IPS DF 19.7 (cell line): ENCODE measurements around the gene NFXL1.

Experiments used
- DNase-seq: peaks from one replicate; pipeline ENCODE4 v3.0.0-alpha.2; 2013; ENCODE audit warnings: low read depth, low spot score

NFXL1 gene

GRCh38 chr4:47831026-47831679 is 83.2 kb downstream of the NFXL1 start:
- no peak for DNase-seq

- no peak for DNase-seq
These were observed 83.9 kb downstream of the NFXL1 start for GRCh38 chr4:47830265-47831025.

- no peak for DNase-seq
These were observed 84.9 kb downstream of the NFXL1 start for GRCh38 chr4:47829438-47829837.

- DNase-seq: no peak
These were observed 86.9 kb downstream of the NFXL1 start for GRCh38 chr4:47827343-47828047.

- no peak for DNase-seq
These were observed 89.5 kb downstream of the NFXL1 start for GRCh38 chr4:47824840-47825239.

- no peak for DNase-seq
These were observed 95.2 kb downstream of the NFXL1 start for GRCh38 chr4:47819178-47819577.

- DNase-seq: no peak
These were observed 97.1 kb downstream of the NFXL1 start for GRCh38 chr4:47817275-47817674.

GRCh38 chr4:47816748-47817147 is 97.6 kb downstream of the NFXL1 start:
- no peak for DNase-seq

- DNase-seq: no peak
These were observed 99.6 kb downstream of the NFXL1 start for GRCh38 chr4:47814618-47815295.

GRCh38 chr4:47809654-47810203 is 104.7 kb downstream of the NFXL1 start:
- DNase-seq: no peak

- DNase-seq: no peak
These were observed 109.8 kb downstream of the NFXL1 start for GRCh38 chr4:47804598-47804997.

- no peak for DNase-seq
These were observed 112.8 kb downstream of the NFXL1 start for GRCh38 chr4:47801481-47802002.

- no peak for DNase-seq
These were observed 116.2 kb downstream of the NFXL1 start for GRCh38 chr4:47798165-47798564.
